Measurements from ENCODE around the gene ITGA3. TPM values are rescaled to one million over a fixed set of nuclear protein-coding genes. Genes with fewer than 3 reads are reported as not detected.

Gene ITGA3
- total and polyA plus RNA-seq, 4 donors, result 0.79 to 4.4 (median 1.4) TPM

- Histone ChIP-seq H3K9ac (ENCODE audit: low read depth in 1 of 2, low read length in 2 of 2) (no peak overlapping the region), H3K4me3 (ENCODE audit: low read depth in 1 of 3, low read length in 3 of 3) (no peak overlapping the region), H3K9me3 (ENCODE audit: control insufficient read depth in 4 of 4, low read length in 3 of 4) (no peaks in the 10 kb centered on the region), H3K36me3 (ENCODE audit: control insufficient read depth in 4 of 4, insufficient read depth in 3 of 4, low read depth in 1 of 4, low read length in 3 of 4) (peaks cover 5 to 23% (median 11%) of the 10 kb centered on the region in 4 donors), H3K4me1 (ENCODE audit: control insufficient read depth in 4 of 4, insufficient read depth in 4 of 4, low read length in 3 of 4) (peaks cover 6 to 23% (median 14%) of the 10 kb centered on the region in 4 donors), H3K27me3 (ENCODE audit: control insufficient read depth in 4 of 4, insufficient read depth in 4 of 4, low read length in 3 of 4) (no peaks in the 10 kb centered on the region), H3K27ac (ENCODE audit: low read depth in 1 of 2, low read length in 2 of 2) (peak overlapping the region; percentile 74)
- DNase-seq (ENCODE audit: low spot score), result no peak
- WGBS, result 87% methylated on average over 17 of the region's 17 CpGs
- TF ChIP-seq NR2F2 (IDR thresholded peaks at IDR 0.05), result no peak
- no peak for TF ChIP-seq TAF1 (conservative IDR thresholded peaks at IDR 0.05)
- TF ChIP-seq HNF4A (conservative IDR thresholded peaks at IDR 0.05), result no peak
- TF ChIP-seq ATF3 (IDR thresholded peaks at IDR 0.05), result no peak
- TF ChIP-seq RAD21 (IDR thresholded peaks at IDR 0.05), result no peak
- no peak for TF ChIP-seq HNF4G (IDR thresholded peaks at IDR 0.05)
- TF ChIP-seq REST (IDR thresholded peaks at IDR 0.05), result no peak
- TF ChIP-seq JUND (IDR thresholded peaks at IDR 0.05), result no peak
- TF ChIP-seq FOXA2 (IDR thresholded peaks at IDR 0.05), result no peak
- TF ChIP-seq GABPA (IDR thresholded peaks at IDR 0.05 in 1 of 2, conservative IDR thresholded peaks at IDR 0.05 in 1 of 2), result no peak
- no peak for TF ChIP-seq ZBTB33 (IDR thresholded peaks at IDR 0.05)
- TF ChIP-seq EGR1 (IDR thresholded peaks at IDR 0.05; ENCODE audit: low read depth in 2 of 2), result no peak
- no peak for TF ChIP-seq CTCF (IDR thresholded peaks at IDR 0.05; ENCODE audit: low read depth, low read length, missing input control)
- TF ChIP-seq RXRA (IDR thresholded peaks at IDR 0.05), result no peak
Observed at GRCh38 chr17:50112694-50113093, 56.8 kb downstream of the ITGA3 start.

GRCh38 chr17:50113624-50114320, 57.9 kb downstream of the ITGA3 start:
- DNase-seq (ENCODE audit: low spot score), result no peak
- no peaks in the 10 kb centered on the region for H3K27me3 ChIP-seq (ENCODE audit: control insufficient read depth in 4 of 4, insufficient read depth in 4 of 4, low read length in 3 of 4)
- 79% methylated on average over 7 of the region's 7 CpGs for WGBS
- no peaks in the 10 kb centered on the region for H3K9me3 ChIP-seq (ENCODE audit: control insufficient read depth in 4 of 4, low read length in 3 of 4)
- H3K36me3 ChIP-seq (ENCODE audit: control insufficient read depth in 4 of 4, insufficient read depth in 3 of 4, low read depth in 1 of 4, low read length in 3 of 4), result peaks cover 5 to 15% (median 6%) of the 10 kb centered on the region in 4 donors
- peaks cover 6 to 24% (median 15%) of the 10 kb centered on the region in 4 donors for H3K4me1 ChIP-seq (ENCODE audit: control insufficient read depth in 4 of 4, insufficient read depth in 4 of 4, low read length in 3 of 4)
- no peak overlapping the region for H3K27ac ChIP-seq (ENCODE audit: low read depth in 1 of 2, low read length in 2 of 2)
- no peak overlapping the region for H3K9ac ChIP-seq (ENCODE audit: low read depth in 1 of 2, low read length in 2 of 2)
- no peak overlapping the region for H3K4me3 ChIP-seq (ENCODE audit: low read depth in 1 of 3, low read length in 3 of 3)
- no peak for TF ChIP-seq TAF1 (conservative IDR thresholded peaks at IDR 0.05)
- peak; percentile 95 for TF ChIP-seq NR2F2 (IDR thresholded peaks at IDR 0.05)
- TF ChIP-seq JUND (IDR thresholded peaks at IDR 0.05), result no peak
- peak in 1 of 2 donors; percentile 17 for TF ChIP-seq HNF4A (conservative IDR thresholded peaks at IDR 0.05)
- peak in 1 of 2 donors; percentile 47 for TF ChIP-seq RXRA (IDR thresholded peaks at IDR 0.05)
